Measurements from ENCODE around the gene CACTIN. TPM values are rescaled to one million over a fixed set of nuclear protein-coding genes. Genes with fewer than 3 reads are reported as not detected.
"Not testable (repeated sequence)": the region's sequence is repeated elsewhere in the genome, so short reads cannot be mapped to it uniquely, and the experiment has no call there.

Gene CACTIN
- polyA plus RNA-seq, 1 donor from 2014 or later, result 20.6 TPM

GRCh38 chr19:3573858-3574637 lies 52.5 kb downstream of the CACTIN start:
- Mint-ChIP-seq H3K27me3 (no peaks in the 10 kb centered on the region), H3K27ac (peak overlapping the region in 2 of 3 donors; percentile 35 to 78), H3K9me3 (no peaks in the 10 kb centered on the region), H3K36me3 (peaks cover 6% of the 10 kb centered on the region), H3K4me3 (peak overlapping the region; percentile 84 to 91 (median 87)), H3K4me1 (peaks cover 5 to 11% (median 8%) of the 10 kb centered on the region in 3 donors)

- H3K36me3 Mint-ChIP-seq, result peaks cover 6% of the 10 kb centered on the region
- H3K9me3 Mint-ChIP-seq, result no peaks in the 10 kb centered on the region
- H3K4me3 Mint-ChIP-seq, result peak overlapping the region; percentile 84 to 91 (median 87)
- no peaks in the 10 kb centered on the region for H3K27me3 Mint-ChIP-seq
- H3K27ac Mint-ChIP-seq, result peak overlapping the region in 2 of 3 donors; percentile 35 to 78
- H3K4me1 Mint-ChIP-seq, result peaks cover 5 to 11% (median 8%) of the 10 kb centered on the region in 3 donors
Measured at GRCh38 chr19:3573162-3573857, 53.3 kb downstream of the CACTIN start.

GRCh38 chr19:3572855-3573161 lies 53.8 kb downstream of the CACTIN start, which contains the start of gene HMG20B:
Gene HMG20B (plus strand): TSS chr19:3572944. CDS start chr19:3573310, 366 bp downstream.
- Mint-ChIP-seq H3K36me3 (peaks cover 6% of the 10 kb centered on the region), H3K27ac (peak within 1 kb of the TSS; percentile 35 to 92 (median 78)), H3K27me3 (no peaks in the 10 kb centered on the region)

GRCh38 chr19:3572132-3572854 lies 54.3 kb downstream of the CACTIN start:
- Mint-ChIP-seq H3K4me1 (peaks cover 5 to 10% (median 8%) of the 10 kb centered on the region in 3 donors), H3K9me3 (no peaks in the 10 kb centered on the region), H3K4me3 (peak overlapping the region; percentile 67 to 92 (median 87)), H3K27me3 (no peaks in the 10 kb centered on the region), H3K36me3 (peaks cover 6% of the 10 kb centered on the region), H3K27ac (peak overlapping the region; percentile 19 to 92 (median 25))

More at GRCh38 chr19:3572855-3573161, 53.8 kb downstream of the CACTIN start, which contains the start of gene HMG20B:
- H3K4me3 Mint-ChIP-seq, result peak within 1 kb of the TSS; percentile 84 to 92 (median 88)
- H3K4me1 Mint-ChIP-seq, result peaks cover 5 to 10% (median 8%) of the 10 kb centered on the region in 3 donors
- no peaks in the 10 kb centered on the region for H3K9me3 Mint-ChIP-seq

- H3K9me3 Mint-ChIP-seq, result no peaks in the 10 kb centered on the region
- H3K4me3 Mint-ChIP-seq, result no peak overlapping the region
- no peaks in the 10 kb centered on the region for H3K27me3 Mint-ChIP-seq
Measured at GRCh38 chr19:3570606-3571011, 56.0 kb downstream of the CACTIN start.

GRCh38 chr19:3570042-3570441 lies 56.5 kb downstream of the CACTIN start:
- H3K27me3 Mint-ChIP-seq, H3K36me3 Mint-ChIP-seq, H3K27ac Mint-ChIP-seq, H3K4me3 Mint-ChIP-seq, H3K9me3 Mint-ChIP-seq, H3K4me1 Mint-ChIP-seq: not testable (repeated sequence)

More at GRCh38 chr19:3570606-3571011, 56.0 kb downstream of the CACTIN start:
- H3K4me1 Mint-ChIP-seq, result peaks cover 5 to 10% (median 8%) of the 10 kb centered on the region in 3 donors
- H3K27ac Mint-ChIP-seq, result peak overlapping the region in 1 of 3 donors; percentile 62
- H3K36me3 Mint-ChIP-seq, result peaks cover 6% of the 10 kb centered on the region

- no peaks in the 10 kb centered on the region for H3K36me3 Mint-ChIP-seq
- H3K9me3 Mint-ChIP-seq, result no peaks in the 10 kb centered on the region
- no peak overlapping the region for H3K27ac Mint-ChIP-seq
- peaks cover 0 to 1% (median 0%) of the 10 kb centered on the region in 3 donors for H3K4me1 Mint-ChIP-seq
- no peaks in the 10 kb centered on the region for H3K27me3 Mint-ChIP-seq
- peak overlapping the region in 1 of 4 donors; percentile 38 for H3K4me3 Mint-ChIP-seq
Measured at GRCh38 chr19:3565139-3565538, 61.5 kb downstream of the CACTIN start.

- Mint-ChIP-seq H3K9me3 (no peaks in the 10 kb centered on the region), H3K27ac (peak overlapping the region in 1 of 3 donors; percentile 62), H3K4me1 (peaks cover 0 to 1% (median 0%) of the 10 kb centered on the region in 3 donors), H3K27me3 (no peaks in the 10 kb centered on the region), H3K36me3 (no peaks in the 10 kb centered on the region), H3K4me3 (no peak overlapping the region)
Measured at GRCh38 chr19:3563709-3564524, 62.7 kb downstream of the CACTIN start.

Other genes starting within 250 kb of the CACTIN start
- not detected for gene SMIM24, start 146.3 kb downstream of the CACTIN start, polyA plus RNA-seq
- not detected for gene SMIM44, start 143.3 kb downstream of the CACTIN start, polyA plus RNA-seq
- 16.3 TPM for gene DOHH, start 126.1 kb downstream of the CACTIN start, polyA plus RNA-seq
- gene FZR1, start 120.5 kb downstream of the CACTIN start, polyA plus RNA-seq, result 19.2 TPM
- gene TEKTIP1, start 87.6 kb downstream of the CACTIN start, polyA plus RNA-seq, result not detected
- gene MFSD12, start 69.2 kb downstream of the CACTIN start, polyA plus RNA-seq, result 51.9 TPM
- 49.3 TPM for gene HMG20B, start 53.8 kb downstream of the CACTIN start, polyA plus RNA-seq
- gene GIPC3, start 41.3 kb downstream of the CACTIN start, polyA plus RNA-seq, result not detected
- gene TBXA2R, start 19.9 kb downstream of the CACTIN start, polyA plus RNA-seq, result 3.3 TPM
- 11.5 TPM for gene PIP5K1C, start 73.7 kb upstream of the CACTIN start, polyA plus RNA-seq
- 4.9 TPM for gene TJP3, start 81.6 kb upstream of the CACTIN start, polyA plus RNA-seq
- 36.9 TPM for gene APBA3, start 134.9 kb upstream of the CACTIN start, polyA plus RNA-seq
- 138 TPM for gene MRPL54, start 135.9 kb upstream of the CACTIN start, polyA plus RNA-seq
- gene RAX2, start 145.4 kb upstream of the CACTIN start, polyA plus RNA-seq, result not detected
- 5.9 TPM for gene MATK, start 159.6 kb upstream of the CACTIN start, polyA plus RNA-seq
- gene ZFR2, start 242.2 kb upstream of the CACTIN start, polyA plus RNA-seq, result 0.38 TPM

Measured in IgD-negative memory B cell (primary cell).